ENCODE data around the gene COLQ.

GRCh38 chr3:15563190-15563589 lies 41.7 kb upstream of the COLQ start:
- TF ChIP-seq, protein P1, sequence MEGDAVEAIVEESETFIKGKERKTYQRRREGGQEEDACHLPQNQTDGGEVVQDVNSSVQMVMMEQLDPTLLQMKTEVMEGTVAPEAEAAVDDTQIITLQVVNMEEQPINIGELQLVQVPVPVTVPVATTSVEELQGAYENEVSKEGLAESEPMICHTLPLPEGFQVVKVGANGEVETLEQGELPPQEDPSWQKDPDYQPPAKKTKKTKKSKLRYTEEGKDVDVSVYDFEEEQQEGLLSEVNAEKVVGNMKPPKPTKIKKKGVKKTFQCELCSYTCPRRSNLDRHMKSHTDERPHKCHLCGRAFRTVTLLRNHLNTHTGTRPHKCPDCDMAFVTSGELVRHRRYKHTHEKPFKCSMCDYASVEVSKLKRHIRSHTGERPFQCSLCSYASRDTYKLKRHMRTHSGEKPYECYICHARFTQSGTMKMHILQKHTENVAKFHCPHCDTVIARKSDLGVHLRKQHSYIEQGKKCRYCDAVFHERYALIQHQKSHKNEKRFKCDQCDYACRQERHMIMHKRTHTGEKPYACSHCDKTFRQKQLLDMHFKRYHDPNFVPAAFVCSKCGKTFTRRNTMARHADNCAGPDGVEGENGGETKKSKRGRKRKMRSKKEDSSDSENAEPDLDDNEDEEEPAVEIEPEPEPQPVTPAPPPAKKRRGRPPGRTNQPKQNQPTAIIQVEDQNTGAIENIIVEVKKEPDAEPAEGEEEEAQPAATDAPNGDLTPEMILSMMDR (IDR thresholded peaks at IDR 0.05), result no peak
- TF ChIP-seq POLR2A (IDR thresholded peaks at IDR 0.05), result no peak
